PC-3 (cell line): ENCODE data around the gene IL1R1. TPM values are rescaled to one million over a fixed set of nuclear protein-coding genes. Genes with fewer than 3 reads are reported as not detected.

ENCODE experiments used
- ATAC-seq: fragments of 200-7000 bp; cut with Tn5 transposase; 2 replicates; pipeline ENCODE4 v1.9.1; 2020; ENCODE audit warnings: mild to moderate bottlenecking, moderate library complexity
- BruUV-seq: library from RNA; stranded (reverse); fragments of 400-500 nt; replicated peaks from 2 replicates; lab custom pipeline; 2021; lab: Mats Ljungman, UMichigan
- CTCF ChIA-PET: fragments of 300-600 bp; sonication (Branson Sonifier 250); formaldehyde crosslinking; loops from one replicate; lab custom pipeline; 2022; ENCODE audit warnings: antibody characterized with exemption; lab: Charles Lee
- POLR2A ChIA-PET: fragments of 300-600 bp; sonication (Branson Sonifier 250); formaldehyde crosslinking; loops from one replicate; lab custom pipeline; 2022; ENCODE audit warnings: antibody characterized with exemption; ENCODE audit not compliant: unreplicated experiment; lab: Charles Lee
- DNase-seq: peaks from one replicate; pipeline ENCODE4 v3.0.0-alpha.2; 2015
- H2AFZ ChIP-seq: fragments of 300-600 bp; sonication (generic); 2 replicates; pipeline ENCODE4 v1.6.0; 2016; ENCODE audit warnings: antibody characterized with exemption, low read length
- H3F3A ChIP-seq: fragments of 300-600 bp; sonication (generic); one replicate; pipeline ENCODE4 v1.6.0; 2017; ENCODE audit warnings: antibody characterized with exemption, low read length, control low read depth, mild to moderate bottlenecking; ENCODE audit not compliant: unreplicated experiment
- H3K27ac ChIP-seq: fragments of 300-600 bp; sonication (generic); 2 replicates; pipeline ENCODE4 v1.5.1; 2016; ENCODE audit warnings: mild to moderate bottlenecking, low read length
- H3K27me3 ChIP-seq: fragments of 300-600 bp; sonication (generic); 2 replicates; pipeline ENCODE4 v1.6.1; 2016; ENCODE audit warnings: low read length, mixed read lengths
- H3K36me3 ChIP-seq: fragments of 300-600 bp; sonication (generic); 2 replicates; pipeline ENCODE4 v1.6.1; 2016; ENCODE audit warnings: low read depth, mixed run types, low read length, mixed read lengths
- H3K4me1 ChIP-seq: fragments of 300-600 bp; sonication (generic); 2 replicates; pipeline ENCODE4 v1.5.1; 2016; ENCODE audit warnings: low read length; ENCODE audit not compliant: insufficient read depth
- H3K4me2 ChIP-seq: fragments of 300-600 bp; sonication (generic); 2 replicates; pipeline ENCODE4 v1.6.0; 2016; ENCODE audit warnings: low read length
- H3K4me3 ChIP-seq: fragments of 300-600 bp; sonication (generic); 2 replicates; pipeline ENCODE4 v1.5.1; 2016; ENCODE audit warnings: mild to moderate bottlenecking, low read length, mixed read lengths
- H3K79me2 ChIP-seq: fragments of 300-600 bp; sonication (generic); 2 replicates; pipeline ENCODE4 v1.6.1; 2017; ENCODE audit warnings: low read length, mixed read lengths
- H3K9ac ChIP-seq: fragments of 300-600 bp; sonication (generic); 2 replicates; pipeline ENCODE4 v1.6.0; 2016; ENCODE audit warnings: mild to moderate bottlenecking, low read length
- H3K9me2 ChIP-seq: fragments of 300-600 bp; sonication (generic); replicated peaks from 2 replicates; pipeline ENCODE4 v1.6.1; 2016; ENCODE audit warnings: mixed run types, low read length, mixed read lengths
- H3K9me3 ChIP-seq: fragments of 300-600 bp; sonication (generic); 2 replicates; pipeline ENCODE4 v1.6.1; 2016; ENCODE audit warnings: low read length, mixed read lengths
- H4K20me1 ChIP-seq: fragments of 300-600 bp; sonication (generic); 2 replicates; pipeline ENCODE4 v1.6.1; 2016; ENCODE audit warnings: low read length, mixed read lengths
- EZH2 ChIP-seq: fragments of 300-600 bp; sonication (generic); IDR thresholded peaks from one replicate; pipeline ENCODE4 v1.6.1; 2017; ENCODE audit warnings: antibody characterized with exemption, mild to moderate bottlenecking, low read length; ENCODE audit not compliant: unreplicated experiment
- EZH2phosphoT487 ChIP-seq: fragments of 300-600 bp; sonication (generic); IDR thresholded peaks from 2 replicates; pipeline ENCODE4 v1.6.1; 2018; ENCODE audit warnings: mild to moderate bottlenecking, antibody characterized with exemption, low read length, borderline replicate concordance
- intact Hi-C: fragments of 100-400 bp; cut with micrococcal nuclease; formaldehyde crosslinking; loops from 2 replicates; pipeline ENCODE4 v1.9.0; 2023
- total RNA-seq: library from RNA; depleted of rRNA; stranded (reverse); fragments of >200 nt; gene quantifications from 2 replicates; pipeline ENCODE4 v1.2.3, GENCODE V29; 2014
- TF ChIP-seq, protein P1 (sequence below): fragments of 300-600 bp; sonication (generic); conservative IDR thresholded peaks from 2 replicates; pipeline ENCODE4 v1.5.1; 2017; ENCODE audit warnings: antibody characterized with exemption, low read depth, mild to moderate bottlenecking, low read length

The IL1R1 gene
- total RNA-seq, 1 experiment from 2014 or later = 0.69 TPM

- Histone ChIP-seq H3K9me3 (no peaks in the 10 kb centered on the region), H3K9ac (no peak overlapping the region), H3K27me3 (no peaks in the 10 kb centered on the region), H3K36me3 (no peaks in the 10 kb centered on the region), H3K9me2 (no peaks in the 10 kb centered on the region), H3F3A (no peaks in the 10 kb centered on the region), H3K4me2 (no peak overlapping the region), H4K20me1 (no peaks in the 10 kb centered on the region), H3K4me1 (no peaks in the 10 kb centered on the region), H2AFZ (no peak overlapping the region), H3K79me2 (no peaks in the 10 kb centered on the region), H3K27ac (no peak overlapping the region), H3K4me3 (no peak overlapping the region)
- ChIA-PET CTCF (no interaction called here), POLR2A (no interaction called here)
- intact Hi-C loops = no loop called here
- no TSS peak for BruUV-seq
- ATAC-seq (no peak), DNase-seq (no peak)
- TF ChIP-seq EZH2 (no peak), EZH2phosphoT487 (no peak)
- TF ChIP-seq, protein P1, sequence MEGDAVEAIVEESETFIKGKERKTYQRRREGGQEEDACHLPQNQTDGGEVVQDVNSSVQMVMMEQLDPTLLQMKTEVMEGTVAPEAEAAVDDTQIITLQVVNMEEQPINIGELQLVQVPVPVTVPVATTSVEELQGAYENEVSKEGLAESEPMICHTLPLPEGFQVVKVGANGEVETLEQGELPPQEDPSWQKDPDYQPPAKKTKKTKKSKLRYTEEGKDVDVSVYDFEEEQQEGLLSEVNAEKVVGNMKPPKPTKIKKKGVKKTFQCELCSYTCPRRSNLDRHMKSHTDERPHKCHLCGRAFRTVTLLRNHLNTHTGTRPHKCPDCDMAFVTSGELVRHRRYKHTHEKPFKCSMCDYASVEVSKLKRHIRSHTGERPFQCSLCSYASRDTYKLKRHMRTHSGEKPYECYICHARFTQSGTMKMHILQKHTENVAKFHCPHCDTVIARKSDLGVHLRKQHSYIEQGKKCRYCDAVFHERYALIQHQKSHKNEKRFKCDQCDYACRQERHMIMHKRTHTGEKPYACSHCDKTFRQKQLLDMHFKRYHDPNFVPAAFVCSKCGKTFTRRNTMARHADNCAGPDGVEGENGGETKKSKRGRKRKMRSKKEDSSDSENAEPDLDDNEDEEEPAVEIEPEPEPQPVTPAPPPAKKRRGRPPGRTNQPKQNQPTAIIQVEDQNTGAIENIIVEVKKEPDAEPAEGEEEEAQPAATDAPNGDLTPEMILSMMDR = no peak
Measured at GRCh38 chr2:102107741-102108070, 34.8 kb upstream of the IL1R1 start.

GRCh38 chr2:102109016-102109415 lies 33.5 kb upstream of the IL1R1 start:
- Histone ChIP-seq H3K4me2 (no peak overlapping the region), H4K20me1 (no peaks in the 10 kb centered on the region), H3K9me2 (no peaks in the 10 kb centered on the region), H3K4me3 (no peak overlapping the region), H3K27me3 (no peaks in the 10 kb centered on the region), H3K9ac (no peak overlapping the region), H3F3A (no peaks in the 10 kb centered on the region), H3K9me3 (no peaks in the 10 kb centered on the region), H3K36me3 (no peaks in the 10 kb centered on the region), H3K27ac (no peak overlapping the region), H3K79me2 (no peaks in the 10 kb centered on the region), H2AFZ (no peak overlapping the region), H3K4me1 (no peaks in the 10 kb centered on the region)
- TF ChIP-seq, protein P1 = no peak
- TF ChIP-seq EZH2phosphoT487 (no peak), EZH2 (no peak)
- ATAC-seq = no peak
- no TSS peak for BruUV-seq
- no peak for DNase-seq
- intact Hi-C loops = no loop called here
- CTCF ChIA-PET = no interaction called here
- POLR2A ChIA-PET = no interaction called here

GRCh38 chr2:102110171-102110570 lies 32.4 kb upstream of the IL1R1 start:
- Histone ChIP-seq H3K9me3 (no peaks in the 10 kb centered on the region), H3K4me3 (no peak overlapping the region), H3K9me2 (no peaks in the 10 kb centered on the region), H3K27ac (no peak overlapping the region), H3K4me1 (no peaks in the 10 kb centered on the region), H3K27me3 (no peaks in the 10 kb centered on the region), H3F3A (no peaks in the 10 kb centered on the region), H3K4me2 (no peak overlapping the region), H3K36me3 (no peaks in the 10 kb centered on the region), H3K9ac (no peak overlapping the region), H2AFZ (no peak overlapping the region), H4K20me1 (no peaks in the 10 kb centered on the region), H3K79me2 (no peaks in the 10 kb centered on the region)
- intact Hi-C loops = no loop called here
- ATAC-seq = no peak
- ChIA-PET CTCF (no interaction called here), POLR2A (no interaction called here)
- DNase-seq = no peak
- BruUV-seq = no TSS peak
- TF ChIP-seq EZH2 = no peak
- no peak for TF ChIP-seq EZH2phosphoT487
- TF ChIP-seq, protein P1 = no peak
